ENCODE results near the gene MYOCD. TPM values are rescaled to one million over a fixed set of nuclear protein-coding genes. Genes with fewer than 3 reads are reported as not detected.

The MYOCD gene
- total RNA-seq, 2 donors from 2014 or later: 7.5 to 11.8 TPM

DNA sequence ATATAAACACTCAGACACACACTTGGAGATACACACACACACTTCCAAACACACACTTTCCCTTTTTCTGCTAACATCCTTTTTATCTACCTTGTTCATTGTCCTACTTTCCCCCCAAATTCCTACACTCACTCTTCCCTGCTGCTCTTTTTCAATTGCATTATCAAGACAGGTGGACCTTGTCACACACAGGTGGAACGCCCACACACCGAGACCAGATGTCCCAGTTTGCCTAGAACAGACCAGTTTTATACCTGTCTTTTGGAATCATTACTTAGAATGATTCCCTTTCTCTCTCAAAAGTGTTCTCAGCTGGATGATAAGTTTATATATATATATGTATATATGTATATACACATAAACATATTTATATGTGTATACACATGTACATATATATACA lies 72.9 kb downstream of the MYOCD start:
- no peaks in the 10 kb centered on the region for H3K27me3 Mint-ChIP-seq (ENCODE audit: insufficient read depth)
- no peaks in the 10 kb centered on the region for H3K9me3 Mint-ChIP-seq
- Histone ChIP-seq H3K27me3 (ENCODE audit: control insufficient read depth, insufficient read depth, low read length, poor library complexity, severe bottlenecking) (no peaks in the 10 kb centered on the region), H3K9me3 (ENCODE audit: control insufficient read depth, low read length) (no peaks in the 10 kb centered on the region), H3K27ac (ENCODE audit: low read depth, low read length) (no peak overlapping the region), H3K4me3 (ENCODE audit: low read length) (no peak overlapping the region), H3K4me1 (ENCODE audit: control insufficient read depth, insufficient read depth, low read length) (peaks cover 2% of the 10 kb centered on the region), H3K9ac (ENCODE audit: extremely low read depth, low read length, poor library complexity, severe bottlenecking) (no peak overlapping the region), H3K36me3 (ENCODE audit: control insufficient read depth, insufficient read depth, low read length) (peaks cover 43% of the 10 kb centered on the region)
- H3K4me1 Mint-ChIP-seq: peaks cover 8% of the 10 kb centered on the region
- TF ChIP-seq, protein P1, sequence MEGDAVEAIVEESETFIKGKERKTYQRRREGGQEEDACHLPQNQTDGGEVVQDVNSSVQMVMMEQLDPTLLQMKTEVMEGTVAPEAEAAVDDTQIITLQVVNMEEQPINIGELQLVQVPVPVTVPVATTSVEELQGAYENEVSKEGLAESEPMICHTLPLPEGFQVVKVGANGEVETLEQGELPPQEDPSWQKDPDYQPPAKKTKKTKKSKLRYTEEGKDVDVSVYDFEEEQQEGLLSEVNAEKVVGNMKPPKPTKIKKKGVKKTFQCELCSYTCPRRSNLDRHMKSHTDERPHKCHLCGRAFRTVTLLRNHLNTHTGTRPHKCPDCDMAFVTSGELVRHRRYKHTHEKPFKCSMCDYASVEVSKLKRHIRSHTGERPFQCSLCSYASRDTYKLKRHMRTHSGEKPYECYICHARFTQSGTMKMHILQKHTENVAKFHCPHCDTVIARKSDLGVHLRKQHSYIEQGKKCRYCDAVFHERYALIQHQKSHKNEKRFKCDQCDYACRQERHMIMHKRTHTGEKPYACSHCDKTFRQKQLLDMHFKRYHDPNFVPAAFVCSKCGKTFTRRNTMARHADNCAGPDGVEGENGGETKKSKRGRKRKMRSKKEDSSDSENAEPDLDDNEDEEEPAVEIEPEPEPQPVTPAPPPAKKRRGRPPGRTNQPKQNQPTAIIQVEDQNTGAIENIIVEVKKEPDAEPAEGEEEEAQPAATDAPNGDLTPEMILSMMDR (conservative IDR thresholded peaks at IDR 0.05): no peak
- peak; percentile 22 for DNase-seq
- no peak overlapping the region for H3K4me3 Mint-ChIP-seq
- no peak overlapping the region for H3K27ac Mint-ChIP-seq
- 96 to 100% methylated on average over 2 of the region's 2 CpGs for WGBS, 2 experiments (ENCODE audit: insufficient coverage in 1 of 2, insufficient read length in 1 of 2)
- peaks cover 25% of the 10 kb centered on the region for H3K36me3 Mint-ChIP-seq (ENCODE audit: low read depth)

DNA sequence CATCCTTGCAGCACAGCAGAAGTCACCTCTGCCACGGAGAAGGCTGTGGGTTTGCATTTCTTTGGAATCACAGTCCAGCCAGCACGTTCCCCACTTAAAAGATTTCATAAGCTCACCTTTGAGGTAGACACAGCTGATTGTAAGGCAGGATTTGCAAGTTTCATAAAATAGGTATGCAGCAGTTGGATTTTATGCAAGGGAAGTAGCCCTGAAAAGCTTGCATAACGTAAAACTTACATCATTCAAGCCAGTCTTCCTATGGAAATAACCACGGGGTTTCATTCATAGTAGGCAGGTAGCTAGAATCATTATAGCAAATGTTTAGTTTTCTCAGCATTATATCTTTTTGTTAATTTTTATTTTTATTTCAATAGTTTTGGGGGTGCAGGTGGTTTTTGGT lies 73.8 kb downstream of the MYOCD start:
- H3K4me1 ChIP-seq (ENCODE audit: control insufficient read depth, insufficient read depth, low read length): peaks cover 2% of the 10 kb centered on the region
- Mint-ChIP-seq H3K4me1 (peaks cover 6% of the 10 kb centered on the region), H3K27me3 (ENCODE audit: insufficient read depth) (no peaks in the 10 kb centered on the region), H3K36me3 (ENCODE audit: low read depth) (peaks cover 25% of the 10 kb centered on the region), H3K9me3 (no peaks in the 10 kb centered on the region), H3K27ac (no peak overlapping the region), H3K4me3 (no peak overlapping the region)
- H3K36me3 ChIP-seq (ENCODE audit: control insufficient read depth, insufficient read depth, low read length): peaks cover 51% of the 10 kb centered on the region
- 90 to 100% methylated on average over 2 to 4 of the region's 4 CpGs for WGBS, 2 experiments (ENCODE audit: insufficient coverage in 1 of 2, insufficient read length in 1 of 2)
- H3K9me3 ChIP-seq (ENCODE audit: control insufficient read depth, low read length): no peaks in the 10 kb centered on the region
- no peaks in the 10 kb centered on the region for H3K27me3 ChIP-seq (ENCODE audit: control insufficient read depth, insufficient read depth, low read length, poor library complexity, severe bottlenecking)
- peak; percentile 40 for DNase-seq
- H3K27ac ChIP-seq (ENCODE audit: low read depth, low read length): no peak overlapping the region
- H3K4me3 ChIP-seq (ENCODE audit: low read length): no peak overlapping the region
- H3K9ac ChIP-seq (ENCODE audit: extremely low read depth, low read length, poor library complexity, severe bottlenecking): no peak overlapping the region
- TF ChIP-seq, protein P1 (conservative IDR thresholded peaks at IDR 0.05): no peak

DNA sequence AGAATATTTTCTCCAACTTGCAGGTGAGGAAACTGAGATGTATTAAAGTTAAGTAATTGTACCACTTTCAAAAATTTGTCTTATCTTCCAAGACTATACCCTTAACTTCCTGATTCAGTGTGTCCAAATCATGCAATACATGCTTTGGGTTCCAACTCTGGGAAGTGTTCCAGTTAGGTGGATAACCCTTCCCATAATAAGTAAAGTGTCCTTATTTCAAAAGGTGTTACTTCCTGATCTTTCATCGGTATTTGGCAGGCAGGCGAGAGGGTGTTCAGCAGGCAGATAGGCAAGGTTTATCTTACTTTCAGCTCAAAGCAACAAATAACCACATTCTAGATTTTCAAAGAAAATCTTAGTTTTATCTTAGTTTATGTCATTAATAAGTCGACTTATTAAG lies 77.4 kb downstream of the MYOCD start:
- no peaks in the 10 kb centered on the region for H3K9me3 ChIP-seq (ENCODE audit: control insufficient read depth, low read length)
- WGBS, 2 experiments (ENCODE audit: insufficient coverage in 1 of 2, insufficient read length in 1 of 2): 83% methylated on average over 3 of the region's 3 CpGs; no CpG with 5 or more reads in 1 of the 2 experiments
- H3K9ac ChIP-seq (ENCODE audit: extremely low read depth, low read length, poor library complexity, severe bottlenecking): no peak overlapping the region
- Mint-ChIP-seq H3K4me1 (peaks cover 6% of the 10 kb centered on the region), H3K4me3 (no peak overlapping the region), H3K36me3 (ENCODE audit: low read depth) (peaks cover 29% of the 10 kb centered on the region), H3K9me3 (no peaks in the 10 kb centered on the region), H3K27ac (no peak overlapping the region), H3K27me3 (ENCODE audit: insufficient read depth) (no peaks in the 10 kb centered on the region)
- peaks cover 52% of the 10 kb centered on the region for H3K36me3 ChIP-seq (ENCODE audit: control insufficient read depth, insufficient read depth, low read length)
- peak; percentile 20 for DNase-seq
- TF ChIP-seq, protein P1 (conservative IDR thresholded peaks at IDR 0.05): no peak
- H3K27ac ChIP-seq (ENCODE audit: low read depth, low read length): no peak overlapping the region
- H3K27me3 ChIP-seq (ENCODE audit: control insufficient read depth, insufficient read depth, low read length, poor library complexity, severe bottlenecking): no peaks in the 10 kb centered on the region
- no peak overlapping the region for H3K4me3 ChIP-seq (ENCODE audit: low read length)
- H3K4me1 ChIP-seq (ENCODE audit: control insufficient read depth, insufficient read depth, low read length): peaks cover under 1% of the 10 kb centered on the region

Measured in endodermal cell (in vitro differentiated cells).